ENCODE data around the gene CST9L. TPM values are rescaled to one million over a fixed set of nuclear protein-coding genes. Genes with fewer than 3 reads are reported as not detected.

Gene CST9L
- total RNA-seq, 1 donor from 2014 or later = not detected

Other genes with a start within 250 kb of the CST9L start
- 49.7 and 55.7 TPM in 2 replicates for gene NXT1, start 217.7 kb downstream of the CST9L start, total RNA-seq
- gene GZF1, start 206.3 kb downstream of the CST9L start, total RNA-seq = 9.6 and 13.2 TPM in 2 replicates
- 13.8 and 14.0 TPM in 2 replicates for gene NAPB, start 147.0 kb downstream of the CST9L start, total RNA-seq
- gene CSTL1, start 128.8 kb downstream of the CST9L start, total RNA-seq = not detected in 2 replicates
- not detected in 2 replicates for gene CST11, start 115.6 kb downstream of the CST9L start, total RNA-seq
- not detected in 2 replicates for gene CST8, start 77.4 kb downstream of the CST9L start, total RNA-seq
- not detected in 2 replicates for gene CST9, start 37.4 kb upstream of the CST9L start, total RNA-seq
- gene CST3, start 69.5 kb upstream of the CST9L start, total RNA-seq = 0.82 and 1.5 TPM in 2 replicates
- not detected in 2 replicates for gene CST4, start 120.6 kb upstream of the CST9L start, total RNA-seq
- not detected in 2 replicates for gene CST1, start 182.5 kb upstream of the CST9L start, total RNA-seq

Measured in activated T-helper 2 cell treated with anti-CD3 and anti-CD28 coated beads, Interferon-gamma antibody, Interleukin-2, Interleukin-4, amounts not matched to agents 10 μg/mL and 5 μg/mL and 100 μg/mL, durations not matched to agents 14 hours and 24 hours and 36 hours (primary cell).